KMS-11 (cell line): Measurements from ENCODE around the gene UQCRH.

Experiments used
- H2AFZ ChIP-seq: fragments of 200-600 bp; sonication (generic); 2 replicates; pipeline ENCODE4 v1.6.1; 2016; ENCODE audit warnings: antibody characterized with exemption, mixed run types, low read depth
- H3K27ac ChIP-seq: fragments of 200-600 bp; sonication (generic); 2 replicates; pipeline ENCODE4 v1.6.1; 2016; ENCODE audit warnings: mild to moderate bottlenecking, mixed run types
- H3K27me3 ChIP-seq: fragments of 200-600 bp; sonication (generic); 2 replicates; pipeline ENCODE4 v1.6.1; 2017; ENCODE audit warnings: mild to moderate bottlenecking, low read depth, mixed run types, moderate library complexity; ENCODE audit not compliant: insufficient read depth
- H3K36me3 ChIP-seq: fragments of 200-600 bp; sonication (generic); 2 replicates; pipeline ENCODE4 v1.6.1; 2017; ENCODE audit warnings: mild to moderate bottlenecking, mixed run types; ENCODE audit not compliant: insufficient read depth
- H3K4me1 ChIP-seq: fragments of 200-600 bp; sonication (generic); 2 replicates; pipeline ENCODE4 v1.6.1; 2016; ENCODE audit warnings: mild to moderate bottlenecking, low read depth, mixed run types; ENCODE audit not compliant: poor library complexity, severe bottlenecking
- H3K4me2 ChIP-seq: fragments of 200-600 bp; sonication (generic); 2 replicates; pipeline ENCODE4 v1.7.0; 2016; ENCODE audit warnings: mild to moderate bottlenecking, mixed run types
- H3K4me3 ChIP-seq: fragments of 200-600 bp; sonication (generic); IDR thresholded peaks from 2 replicates; pipeline ENCODE4 v1.6.1; 2017; ENCODE audit warnings: low read depth, low read length, mixed read lengths; ENCODE audit not compliant: insufficient read depth
- H3K79me2 ChIP-seq: fragments of 200-600 bp; sonication (generic); 2 replicates; pipeline ENCODE4 v1.6.1; 2016; ENCODE audit warnings: low read depth, mixed run types; ENCODE audit not compliant: insufficient read depth
- H3K9ac ChIP-seq: fragments of 200-600 bp; sonication (generic); 2 replicates; pipeline ENCODE4 v1.6.1; 2016; ENCODE audit warnings: mild to moderate bottlenecking, mixed run types
- H4K20me1 ChIP-seq: fragments of 200-600 bp; sonication (generic); 2 replicates; pipeline ENCODE4 v1.6.1; 2016; ENCODE audit warnings: mild to moderate bottlenecking, mixed run types; ENCODE audit not compliant: insufficient read depth
- TF ChIP-seq, protein P1 (sequence below): fragments of 200-600 bp; sonication (generic); conservative IDR thresholded peaks from 2 replicates; pipeline ENCODE4 v1.6.1; 2017; ENCODE audit warnings: low read depth, mild to moderate bottlenecking, antibody characterized with exemption, low read length, moderate library complexity, mixed read lengths

UQCRH gene

DNA sequence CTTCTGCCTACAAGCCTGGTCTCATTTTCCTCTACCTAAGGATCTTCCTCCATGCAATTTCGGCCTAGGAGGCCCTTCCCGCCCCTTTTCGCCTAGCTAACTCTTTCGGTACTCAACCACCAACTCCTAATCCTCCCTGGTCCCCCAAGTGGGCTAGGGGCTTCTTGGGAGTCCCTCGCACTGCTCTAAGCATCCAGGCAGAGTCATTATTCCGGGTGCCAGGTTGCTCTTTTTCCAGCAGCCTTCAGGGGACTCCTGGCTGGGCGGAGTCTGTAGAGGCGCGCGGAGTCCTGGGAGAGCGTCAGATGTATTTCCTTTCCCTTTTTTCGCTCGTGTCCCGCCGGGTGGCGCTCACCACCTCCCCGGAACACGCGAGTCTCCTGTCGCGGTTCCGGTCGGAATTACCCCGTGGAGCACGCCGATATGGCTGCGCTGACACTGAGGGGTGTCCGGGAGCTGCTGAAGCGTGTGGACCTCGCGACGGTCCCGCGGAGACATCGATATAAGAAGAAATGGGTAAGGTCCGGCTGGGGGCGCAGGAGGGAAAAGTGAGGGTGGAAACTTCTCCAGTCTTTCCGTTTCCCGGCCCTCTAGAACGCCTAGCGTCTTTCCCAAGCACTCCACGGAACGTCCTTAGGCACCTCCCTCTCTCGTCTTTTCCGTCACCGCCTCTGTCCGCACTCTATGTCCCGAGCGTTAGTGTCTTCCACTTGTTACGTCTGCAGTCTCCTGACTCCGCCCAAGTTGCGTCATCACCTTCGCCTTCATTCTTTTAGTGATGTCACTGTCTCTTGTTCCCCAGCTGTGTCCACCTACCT is 37.1 kb downstream of the UQCRH start, which contains the start of gene NSUN4:
TSS of gene NSUN4 (plus strand) at position 404 of the 818 bp plus-strand sequence. CDS start at position 424, 20 bp downstream.
- peaks cover 21% of the 10 kb centered on the region for H3K4me1 ChIP-seq
- peak within 1 kb of the TSS; percentile 52; the same call in 1 of the 2 replicates for H3K4me2 ChIP-seq
- H3K27ac ChIP-seq: peak within 1 kb of the TSS; percentile 72
- H3K79me2 ChIP-seq: no peaks in the 10 kb centered on the region
- no peaks in the 10 kb centered on the region for H3K27me3 ChIP-seq
- TF ChIP-seq, protein P1, sequence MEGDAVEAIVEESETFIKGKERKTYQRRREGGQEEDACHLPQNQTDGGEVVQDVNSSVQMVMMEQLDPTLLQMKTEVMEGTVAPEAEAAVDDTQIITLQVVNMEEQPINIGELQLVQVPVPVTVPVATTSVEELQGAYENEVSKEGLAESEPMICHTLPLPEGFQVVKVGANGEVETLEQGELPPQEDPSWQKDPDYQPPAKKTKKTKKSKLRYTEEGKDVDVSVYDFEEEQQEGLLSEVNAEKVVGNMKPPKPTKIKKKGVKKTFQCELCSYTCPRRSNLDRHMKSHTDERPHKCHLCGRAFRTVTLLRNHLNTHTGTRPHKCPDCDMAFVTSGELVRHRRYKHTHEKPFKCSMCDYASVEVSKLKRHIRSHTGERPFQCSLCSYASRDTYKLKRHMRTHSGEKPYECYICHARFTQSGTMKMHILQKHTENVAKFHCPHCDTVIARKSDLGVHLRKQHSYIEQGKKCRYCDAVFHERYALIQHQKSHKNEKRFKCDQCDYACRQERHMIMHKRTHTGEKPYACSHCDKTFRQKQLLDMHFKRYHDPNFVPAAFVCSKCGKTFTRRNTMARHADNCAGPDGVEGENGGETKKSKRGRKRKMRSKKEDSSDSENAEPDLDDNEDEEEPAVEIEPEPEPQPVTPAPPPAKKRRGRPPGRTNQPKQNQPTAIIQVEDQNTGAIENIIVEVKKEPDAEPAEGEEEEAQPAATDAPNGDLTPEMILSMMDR: peak; percentile 46; the same call in 1 of the 2 replicates
- H4K20me1 ChIP-seq: no peaks in the 10 kb centered on the region
- H3K4me3 ChIP-seq: peak within 1 kb of the TSS; percentile 14
- H3K36me3 ChIP-seq: no peaks in the 10 kb centered on the region
- H3K9ac ChIP-seq: peak within 1 kb of the TSS; percentile 82
- peak within 1 kb of the TSS; percentile 74 for H2AFZ ChIP-seq

DNA sequence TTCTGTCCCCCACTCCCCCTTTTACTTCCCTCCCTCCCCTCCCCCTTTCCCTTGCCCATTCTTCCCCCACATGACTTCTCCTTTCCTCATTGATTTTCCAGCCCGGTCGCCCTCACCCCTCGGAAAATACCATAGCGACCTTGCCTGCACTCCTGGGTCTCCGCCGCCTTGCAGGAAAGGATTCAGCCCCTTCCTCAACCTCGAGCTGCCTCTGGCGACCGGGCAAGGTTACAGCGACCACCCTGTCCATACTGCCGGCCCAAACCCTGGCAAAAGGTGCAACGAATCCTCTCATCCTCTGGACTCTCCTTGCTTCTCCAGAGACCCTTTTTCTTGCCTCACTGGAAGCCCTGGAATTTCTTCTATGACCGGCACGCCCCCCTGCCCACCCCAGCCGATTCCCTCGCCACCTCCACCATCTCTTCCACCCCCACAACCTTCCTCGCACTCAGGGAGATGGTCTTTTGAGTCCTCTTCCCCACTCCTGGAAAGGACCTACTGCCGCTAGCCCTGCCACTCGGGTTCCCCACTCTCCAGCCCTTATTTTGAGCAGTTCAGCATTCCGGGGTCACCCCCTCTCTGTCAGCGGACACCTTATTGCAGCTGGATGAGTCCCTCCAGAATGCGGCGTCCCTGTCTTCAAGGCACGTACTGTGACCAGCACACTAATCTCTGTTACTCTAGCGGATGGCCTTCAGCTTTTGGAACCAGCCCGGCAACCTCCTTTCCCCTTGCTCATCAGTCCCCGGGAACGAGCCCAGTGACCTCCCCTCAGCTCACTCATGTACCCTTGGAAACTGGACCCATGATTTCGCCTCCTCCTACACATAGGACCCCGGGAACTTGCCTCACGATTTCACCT is 38.0 kb downstream of the UQCRH start:
- H3K27ac ChIP-seq: peak overlapping the region; percentile 72; the same call in 1 of the 2 replicates
- no peaks in the 10 kb centered on the region for H3K79me2 ChIP-seq
- H3K4me3 ChIP-seq: no peak overlapping the region
- no peaks in the 10 kb centered on the region for H3K36me3 ChIP-seq
- no peak overlapping the region for H3K9ac ChIP-seq
- peak overlapping the region; percentile 29; the same call in 1 of the 2 replicates for H3K4me2 ChIP-seq
- H3K27me3 ChIP-seq: no peaks in the 10 kb centered on the region
- H2AFZ ChIP-seq: peak overlapping the region; percentile 74; the same call in 1 of the 2 replicates
- no peaks in the 10 kb centered on the region for H4K20me1 ChIP-seq
- TF ChIP-seq, protein P1: no peak
- peaks cover 21% of the 10 kb centered on the region for H3K4me1 ChIP-seq

DNA sequence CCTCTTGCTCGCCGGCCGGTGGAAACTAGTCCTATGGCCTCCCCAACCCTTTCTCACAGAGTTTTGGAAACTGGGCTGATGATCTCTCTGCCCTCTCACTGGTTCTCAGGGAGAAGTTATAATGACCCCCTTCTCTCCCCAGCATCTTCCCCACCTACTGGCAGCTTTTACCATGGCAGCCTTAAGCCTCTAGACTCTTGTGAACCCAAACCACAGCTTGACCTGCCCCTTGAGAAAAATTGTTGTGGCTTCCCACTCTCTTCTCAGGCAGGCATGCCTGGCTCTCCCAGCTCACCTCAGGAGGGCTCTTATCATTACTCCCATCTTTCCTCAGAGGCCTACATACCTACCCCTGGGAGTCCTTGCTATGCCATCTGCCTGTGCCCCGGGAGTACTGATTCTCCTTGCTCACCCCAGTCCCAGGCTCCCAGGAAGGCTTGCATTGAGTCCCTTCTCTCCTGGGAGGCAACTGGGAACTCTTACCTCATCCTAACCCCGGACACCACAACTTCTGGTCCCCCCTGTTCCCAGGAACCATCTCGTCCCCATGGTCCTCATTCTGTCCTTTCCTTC is 38.7 kb downstream of the UQCRH start:
- no peaks in the 10 kb centered on the region for H3K27me3 ChIP-seq
- H3K27ac ChIP-seq: no peak overlapping the region
- TF ChIP-seq, protein P1: peak; percentile 41; the same call in 1 of the 2 replicates
- no peak overlapping the region; the same call in 1 of the 2 replicates for H3K4me2 ChIP-seq
- no peaks in the 10 kb centered on the region for H3K79me2 ChIP-seq
- H3K9ac ChIP-seq: no peak overlapping the region
- H4K20me1 ChIP-seq: no peaks in the 10 kb centered on the region
- peaks cover 21% of the 10 kb centered on the region for H3K4me1 ChIP-seq
- no peaks in the 10 kb centered on the region for H3K36me3 ChIP-seq
- no peak overlapping the region for H2AFZ ChIP-seq
- H3K4me3 ChIP-seq: no peak overlapping the region

DNA sequence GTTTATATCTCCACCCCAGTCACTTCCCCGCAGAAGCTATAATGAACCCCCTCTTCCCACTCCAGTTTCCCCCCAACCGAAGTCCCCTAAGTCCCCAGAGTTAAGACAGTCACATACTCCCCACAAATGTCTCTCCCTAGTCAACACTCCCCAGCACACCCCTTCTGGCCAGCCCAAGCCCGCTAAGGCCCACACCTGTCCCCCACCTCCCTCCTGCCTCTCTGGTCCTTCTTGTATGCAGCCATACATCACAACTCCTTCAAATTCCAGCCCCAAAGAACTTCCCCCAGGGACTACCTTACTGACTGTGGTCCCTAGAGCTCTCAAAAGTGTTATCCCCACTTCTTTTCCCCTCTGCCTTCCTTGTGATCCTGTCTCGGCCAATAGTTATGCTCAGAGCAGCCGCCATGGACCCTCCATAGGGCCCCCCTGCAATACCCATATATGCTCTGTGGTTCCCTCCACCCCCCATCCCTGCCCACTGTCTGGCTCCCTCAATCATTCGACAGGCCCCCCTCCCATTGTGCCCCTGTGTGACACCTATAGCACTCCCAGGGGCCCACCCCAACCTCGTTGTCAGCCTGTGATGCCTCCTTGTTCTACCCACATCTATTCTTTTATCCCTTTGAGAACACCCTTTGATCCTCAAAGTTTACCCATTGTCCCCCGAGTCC is 39.3 kb downstream of the UQCRH start:
- no peaks in the 10 kb centered on the region for H3K36me3 ChIP-seq
- no peak overlapping the region for H3K4me2 ChIP-seq
- no peaks in the 10 kb centered on the region for H3K79me2 ChIP-seq

More for the DNA sequence above, 39.3 kb downstream of the UQCRH start:
- Histone ChIP-seq H3K27me3 (no peaks in the 10 kb centered on the region), H4K20me1 (no peaks in the 10 kb centered on the region), H3K27ac (no peak overlapping the region), H2AFZ (no peak overlapping the region), H3K9ac (no peak overlapping the region), H3K4me3 (no peak overlapping the region), H3K4me1 (peaks cover 25% of the 10 kb centered on the region)
- TF ChIP-seq, protein P1: no peak
